Measurements from ENCODE around the gene FBXW5. TPM values are rescaled to one million over a fixed set of nuclear protein-coding genes. Genes with fewer than 3 reads are reported as not detected.

Gene FBXW5
- total and polyA plus RNA-seq, 12 donors, result 118 to 215 (median 145) TPM

DNA sequence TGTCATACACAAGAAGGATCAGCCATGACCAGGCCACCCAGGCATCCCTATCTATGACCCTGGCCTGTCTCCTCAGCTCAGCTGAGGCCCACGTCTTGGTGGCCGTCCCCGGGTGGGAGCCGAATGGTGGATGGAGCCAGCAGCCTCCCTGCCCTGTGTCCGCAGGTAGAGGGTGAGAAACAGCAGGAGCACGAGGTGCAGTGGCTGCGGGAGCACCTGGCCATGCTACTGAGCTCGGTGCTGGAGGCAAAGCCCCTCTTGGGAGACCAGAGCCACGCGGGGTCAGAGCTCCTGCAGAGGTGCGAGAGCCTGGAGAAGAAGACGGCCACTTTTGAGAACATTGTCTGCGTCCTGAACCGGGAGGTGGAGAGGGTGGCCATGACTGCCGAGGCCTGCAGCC, 24.5 kb downstream of the FBXW5 start:
- Histone ChIP-seq H3K27ac (peak overlapping the region in 1 of 10 donors; percentile 81), H3K4me3 (no peak overlapping the region), H3K36me3 (peaks cover 0 to 84% (median 28%) of the 10 kb centered on the region in 9 donors), H3K4me1 (peaks cover 7 to 41% (median 30%) of the 10 kb centered on the region in 9 donors), H3K9me3 (no peaks in the 10 kb centered on the region), H3K27me3 (no peaks in the 10 kb centered on the region)
- 91 to 96% methylated on average over 15 of the region's 15 CpGs for WGBS, 2 donors
- ATAC-seq (no peak), DNase-seq (no peak)
- intact Hi-C loops (cut with DNase I), result loop anchor here in 2 of 10 donors (5.0 to 10.0 kb wide), 2 partner anchors 33 to 55 kb away; partner anchors contain the start of genes EDF1 (in 1 of the 2) and TRAF2 (in 1 of the 2)
- no peak for TF ChIP-seq CTCF (IDR thresholded peaks at IDR 0.05)

DNA sequence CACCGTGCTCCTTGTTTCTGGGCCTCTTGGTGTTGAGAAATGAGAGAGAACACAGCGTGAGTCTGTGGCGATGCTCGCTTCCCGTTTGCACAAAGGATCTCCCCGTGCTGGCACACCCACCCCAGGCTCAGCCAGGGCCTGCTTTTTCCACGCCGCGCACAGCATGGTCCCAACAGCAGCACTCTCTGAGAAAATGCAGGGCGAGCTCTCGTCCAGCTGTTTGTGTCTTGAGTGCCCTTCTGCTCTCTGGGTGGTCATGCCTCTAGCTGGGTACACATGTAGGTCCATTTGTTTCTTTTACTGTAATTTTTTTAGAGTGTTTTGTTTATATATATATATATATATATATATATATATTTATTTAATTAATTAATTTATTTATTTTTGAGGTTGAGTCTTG, 26.6 kb downstream of the FBXW5 start:
- intact Hi-C loops (cut with DNase I), result no loop called here
- Histone ChIP-seq H3K27ac (no peak overlapping the region), H3K9me3 (no peaks in the 10 kb centered on the region), H3K27me3 (no peaks in the 10 kb centered on the region), H3K4me3 (no peak overlapping the region), H3K36me3 (peaks cover 0 to 90% (median 29%) of the 10 kb centered on the region in 9 donors), H3K4me1 (peaks cover 5 to 19% (median 10%) of the 10 kb centered on the region in 9 donors)
- TF ChIP-seq CTCF (IDR thresholded peaks at IDR 0.05), result no peak
- WGBS, 2 donors, result 81 to 90% methylated on average over 11 of the region's 11 CpGs
- ATAC-seq (no peak), DNase-seq (no peak)

DNA sequence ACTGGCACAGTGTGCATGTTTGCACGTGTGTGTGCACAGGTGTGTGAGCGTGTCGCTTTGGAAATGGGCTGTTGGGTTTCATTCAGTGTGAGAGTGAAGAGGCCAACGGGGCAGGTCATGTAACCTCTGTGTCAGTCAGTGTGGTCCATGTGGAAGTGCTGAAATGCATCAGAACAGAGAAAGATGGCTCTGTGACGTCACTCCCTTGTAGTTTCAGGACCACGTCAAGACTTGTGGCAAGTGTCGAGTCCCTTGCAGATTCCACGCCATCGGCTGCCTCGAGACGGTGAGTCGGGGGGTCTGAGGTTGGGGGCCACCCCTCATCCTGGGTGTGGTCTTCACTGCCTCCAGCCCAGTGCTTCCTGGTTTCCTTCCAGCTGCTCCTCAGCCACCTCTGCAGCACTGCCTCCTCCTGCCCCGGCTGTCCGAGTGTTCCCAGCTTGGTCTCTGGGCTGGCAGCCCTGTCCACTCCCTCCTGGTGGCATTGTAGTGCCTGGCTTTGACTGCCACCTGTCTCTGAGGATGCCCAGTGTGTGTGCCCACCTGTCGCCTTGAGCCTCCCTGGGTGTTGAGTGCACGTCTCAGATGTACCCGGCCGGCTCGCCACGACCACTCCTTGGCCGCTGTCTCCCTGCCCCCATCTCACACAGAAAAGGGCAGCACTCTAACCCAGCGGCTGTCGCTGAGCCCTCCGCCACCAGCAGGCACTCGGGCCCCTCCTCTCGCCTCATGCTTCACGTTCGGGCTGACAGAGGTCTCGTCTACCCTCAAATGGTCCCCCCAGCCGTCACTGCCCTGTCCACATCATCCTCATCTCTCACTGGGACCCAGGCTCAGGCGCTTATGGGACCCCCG, 28.0 kb downstream of the FBXW5 start:
- H3K36me3 ChIP-seq, result peaks cover 0 to 95% (median 31%) of the 10 kb centered on the region in 9 donors
- H3K4me1 ChIP-seq, result peaks cover 0 to 9% (median 1%) of the 10 kb centered on the region in 9 donors
- no peak overlapping the region for H3K27ac ChIP-seq
- no peaks in the 10 kb centered on the region for H3K27me3 ChIP-seq
- intact Hi-C loops (cut with DNase I), result no loop called here
- WGBS, 2 donors, result 88 to 93% methylated on average over 32 of the region's 32 CpGs
- ATAC-seq, result no peak
- no peak overlapping the region for H3K4me3 ChIP-seq
- TF ChIP-seq CTCF (IDR thresholded peaks at IDR 0.05), result no peak
- no peak for DNase-seq
- H3K9me3 ChIP-seq, result no peaks in the 10 kb centered on the region

- Histone ChIP-seq H3K27me3 (no peaks in the 10 kb centered on the region), H3K4me3 (no peak overlapping the region), H3K9me3 (no peaks in the 10 kb centered on the region), H3K36me3 (peaks cover 0 to 94% (median 34%) of the 10 kb centered on the region in 9 donors), H3K4me1 (peaks cover 0 to 1% (median 0%) of the 10 kb centered on the region in 9 donors), H3K27ac (no peak overlapping the region)
- DNase-seq, result no peak
- ATAC-seq, result no peak
- WGBS, 2 donors, result 89 to 90% methylated on average over 21 of the region's 21 CpGs
- intact Hi-C loops (cut with DNase I), result no loop called here
- no peak for TF ChIP-seq CTCF (IDR thresholded peaks at IDR 0.05)
Observed at GRCh38 chr9:136915632-136916329, 28.8 kb downstream of the FBXW5 start.
